Measurements from ENCODE around the gene NHLH1. TPM values are rescaled to one million over a fixed set of nuclear protein-coding genes. Genes with fewer than 3 reads are reported as not detected.

NHLH1 gene
- total and polyA plus RNA-seq, 3 donors from 2014 or later = 0.20 to 0.63 (median 0.37) TPM

DNA sequence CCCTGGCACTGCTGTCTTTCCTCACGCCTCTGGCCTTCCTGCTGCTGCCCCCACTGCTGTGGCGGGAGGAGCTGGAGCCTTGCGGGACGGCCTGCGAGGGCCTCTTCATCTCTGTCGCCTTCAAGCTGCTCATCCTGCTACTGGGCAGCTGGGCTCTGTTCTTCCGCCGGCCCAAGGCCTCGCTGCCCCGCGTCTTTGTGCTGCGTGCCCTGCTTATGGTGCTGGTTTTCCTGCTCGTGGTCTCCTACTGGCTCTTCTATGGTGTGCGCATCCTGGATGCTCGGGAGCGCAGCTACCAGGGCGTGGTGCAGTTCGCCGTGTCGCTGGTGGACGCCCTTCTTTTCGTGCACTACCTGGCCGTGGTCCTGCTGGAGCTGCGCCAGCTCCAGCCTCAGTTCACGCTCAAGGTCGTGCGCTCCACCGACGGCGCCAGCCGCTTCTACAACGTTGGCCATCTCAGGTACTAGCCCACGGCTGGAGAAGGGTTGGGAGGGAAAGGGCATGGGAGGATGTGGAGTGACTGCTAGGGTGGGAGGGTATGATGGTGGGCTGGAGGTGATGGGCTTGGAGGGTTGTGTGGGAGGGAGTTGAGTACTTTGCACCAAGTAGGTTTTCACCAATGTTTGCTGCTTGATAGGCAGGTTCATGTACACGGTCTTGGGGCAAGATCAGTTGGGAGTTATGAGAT, 52.4 kb downstream of the NHLH1 start:
- Histone ChIP-seq H3K27me3 (no peaks in the 10 kb centered on the region), H3K36me3 (ENCODE audit: low read depth, missing control alignments) (no peaks in the 10 kb centered on the region), H3K27ac (no peak overlapping the region), H3K4me1 (no peaks in the 10 kb centered on the region), H3K9me3 (no peaks in the 10 kb centered on the region), H3K4me3 (no peak overlapping the region)
- TF ChIP-seq POLR2A (IDR thresholded peaks at IDR 0.05) (no peak), CTCF (IDR thresholded peaks at IDR 0.05) (no peak)
- intact Hi-C loops (cut with DNase I; ENCODE audit: low total_unique reads) = no loop called here
- DNase-seq = no peak
- WGBS, 2 donors = 81 to 92% methylated on average over 34 of the region's 34 CpGs

GRCh38 chr1:160419838-160420169, 52.9 kb downstream of the NHLH1 start:
- intact Hi-C loops (cut with DNase I; ENCODE audit: low total_unique reads) = no loop called here
- no peaks in the 10 kb centered on the region for H3K27me3 ChIP-seq
- no peaks in the 10 kb centered on the region for H3K4me1 ChIP-seq
- H3K36me3 ChIP-seq (ENCODE audit: low read depth, missing control alignments) = no peaks in the 10 kb centered on the region
- no peak overlapping the region for H3K4me3 ChIP-seq
- H3K27ac ChIP-seq = no peak overlapping the region
- no peak for TF ChIP-seq CTCF (IDR thresholded peaks at IDR 0.05)
- no peak for TF ChIP-seq POLR2A (IDR thresholded peaks at IDR 0.05)
- WGBS, 2 donors = 73 to 80% methylated on average over 2 to 4 of the region's 4 CpGs
- H3K9me3 ChIP-seq = no peaks in the 10 kb centered on the region
- DNase-seq = no peak

- no peaks in the 10 kb centered on the region for H3K36me3 ChIP-seq (ENCODE audit: low read depth, missing control alignments)
- no peak for TF ChIP-seq POLR2A (IDR thresholded peaks at IDR 0.05)
- 94 to 97% methylated on average over 6 to 7 of the region's 7 CpGs for WGBS, 2 donors
- no peak overlapping the region for H3K4me3 ChIP-seq
- intact Hi-C loops (cut with DNase I; ENCODE audit: low total_unique reads) = no loop called here
- H3K4me1 ChIP-seq = no peaks in the 10 kb centered on the region
- no peak for DNase-seq
- H3K27ac ChIP-seq = no peak overlapping the region
- H3K9me3 ChIP-seq = no peaks in the 10 kb centered on the region
- H3K27me3 ChIP-seq = no peaks in the 10 kb centered on the region
Observed at GRCh38 chr1:160420881-160421842, 54.3 kb downstream of the NHLH1 start.

DNA sequence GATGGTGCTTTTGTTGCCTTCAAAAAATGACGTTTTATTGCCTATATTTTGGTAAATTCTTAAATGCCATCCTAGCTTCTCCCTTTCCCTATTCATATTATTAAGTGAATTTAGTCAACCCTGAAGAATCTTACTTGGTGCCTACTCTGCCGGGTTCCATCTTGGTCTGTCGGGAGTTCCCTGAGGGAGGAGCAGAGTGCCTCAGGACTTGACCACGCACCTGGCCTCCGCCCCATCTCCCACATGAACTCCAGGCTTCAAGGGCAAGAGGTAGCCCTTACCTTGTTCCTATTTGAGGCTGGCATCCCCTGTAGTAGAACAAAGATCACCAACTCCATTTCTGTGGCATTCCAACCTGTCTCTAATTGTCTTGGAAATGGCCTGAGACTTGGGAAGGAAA, 55.0 kb downstream of the NHLH1 start:
- no peaks in the 10 kb centered on the region for H3K27me3 ChIP-seq
- intact Hi-C loops (cut with DNase I; ENCODE audit: low total_unique reads) = no loop called here
- no peak overlapping the region for H3K4me3 ChIP-seq
- H3K9me3 ChIP-seq = no peaks in the 10 kb centered on the region
- H3K36me3 ChIP-seq (ENCODE audit: low read depth, missing control alignments) = no peaks in the 10 kb centered on the region
- 88 to 91% methylated on average over 4 to 5 of the region's 5 CpGs for WGBS, 2 donors
- no peak for DNase-seq
- H3K4me1 ChIP-seq = no peaks in the 10 kb centered on the region
- TF ChIP-seq POLR2A (IDR thresholded peaks at IDR 0.05) (no peak), CTCF (IDR thresholded peaks at IDR 0.05) (no peak)
- H3K27ac ChIP-seq = no peak overlapping the region

Small RNA genes lying within 50 kb of the gene (small RNA-seq; reads per million reads assigned to genes)
- gene RF00019 (0 reads per million in 2 donors), gene RNU4-42P (0 reads per million in 2 donors)

Other genes with a start within 250 kb of the NHLH1 start
- gene ATP1A4, start 215.5 kb upstream of the NHLH1 start, total RNA-seq = 10 to 100 TPM; 13.3 to 23.0 TPM
- 38.6 TPM for gene ATP1A4, start 215.5 kb upstream of the NHLH1 start, polyA plus RNA-seq (ENCODE audit: insufficient read depth, low read depth, low replicate concordance)
- 1 to 10 TPM; 3.4 to 5.6 TPM for gene CASQ1, start 176.5 kb upstream of the NHLH1 start, total RNA-seq
- gene CASQ1, start 176.5 kb upstream of the NHLH1 start, polyA plus RNA-seq (ENCODE audit: insufficient read depth, low read depth, low replicate concordance) = 10.2 TPM
- 100 to 1,000 TPM; 168 to 229 TPM for gene PEA15, start 161.7 kb upstream of the NHLH1 start, total RNA-seq
- gene PEA15, start 161.7 kb upstream of the NHLH1 start, polyA plus RNA-seq (ENCODE audit: insufficient read depth, low read depth, low replicate concordance) = 421 TPM
- 100 to 1,000 TPM; 233 to 240 TPM for gene DCAF8, start 104.5 kb upstream of the NHLH1 start, total RNA-seq
- 127 TPM for gene DCAF8, start 104.5 kb upstream of the NHLH1 start, polyA plus RNA-seq (ENCODE audit: insufficient read depth, low read depth, low replicate concordance)
- gene PEX19, start 81.9 kb upstream of the NHLH1 start, total RNA-seq = 10 to 100 TPM; 48.5 to 56.6 TPM
- 63.5 TPM for gene PEX19, start 81.9 kb upstream of the NHLH1 start, polyA plus RNA-seq (ENCODE audit: insufficient read depth, low read depth, low replicate concordance)
- gene COPA, start 23.8 kb upstream of the NHLH1 start, total RNA-seq = 100 to 1,000 TPM; 114 to 123 TPM
- 88.9 TPM for gene COPA, start 23.8 kb upstream of the NHLH1 start, polyA plus RNA-seq (ENCODE audit: insufficient read depth, low read depth, low replicate concordance)
- 100 to 1,000 TPM; 109 to 112 TPM for gene NCSTN, start 23.7 kb upstream of the NHLH1 start, total RNA-seq
- 115 TPM for gene NCSTN, start 23.7 kb upstream of the NHLH1 start, polyA plus RNA-seq (ENCODE audit: insufficient read depth, low read depth, low replicate concordance)
- 1 to 10 TPM; 3.6 to 3.8 TPM for gene VANGL2, start 33.5 kb downstream of the NHLH1 start, total RNA-seq
- 5.9 TPM for gene VANGL2, start 33.5 kb downstream of the NHLH1 start, polyA plus RNA-seq (ENCODE audit: insufficient read depth, low read depth, low replicate concordance)
- 1 to 10 TPM in 1 of 2 donors, under 1 TPM in 1; 0.68 to 1.6 TPM for gene SLAMF6, start 156.2 kb downstream of the NHLH1 start, total RNA-seq
- 2.3 TPM for gene SLAMF6, start 156.2 kb downstream of the NHLH1 start, polyA plus RNA-seq (ENCODE audit: insufficient read depth, low read depth, low replicate concordance)
- 1 to 10 TPM; 6.4 to 6.9 TPM for gene CD84, start 212.4 kb downstream of the NHLH1 start, total RNA-seq
- gene CD84, start 212.4 kb downstream of the NHLH1 start, polyA plus RNA-seq (ENCODE audit: insufficient read depth, low read depth, low replicate concordance) = 7.7 TPM

Measured in testis (tissue), 3 donors.